AG10803 (cell line): ENCODE measurements around the gene N4BP3.

ENCODE experiments used
- DNase-seq: peaks from one replicate; pipeline ENCODE4 v3.0.0; 2010; ENCODE audit warnings: low read depth
- H3K4me3 ChIP-seq: 2 replicates; pipeline ENCODE4 v1.5.1; 2011; ENCODE audit warnings: mild to moderate bottlenecking, low read length, control low read depth
- TF ChIP-seq, protein P1 (sequence below): conservative IDR thresholded peaks from 2 replicates; pipeline ENCODE4 v1.5.1; 2011; ENCODE audit warnings: mild to moderate bottlenecking, low read length, control low read depth, inconsistent platforms

N4BP3 gene, protein sequence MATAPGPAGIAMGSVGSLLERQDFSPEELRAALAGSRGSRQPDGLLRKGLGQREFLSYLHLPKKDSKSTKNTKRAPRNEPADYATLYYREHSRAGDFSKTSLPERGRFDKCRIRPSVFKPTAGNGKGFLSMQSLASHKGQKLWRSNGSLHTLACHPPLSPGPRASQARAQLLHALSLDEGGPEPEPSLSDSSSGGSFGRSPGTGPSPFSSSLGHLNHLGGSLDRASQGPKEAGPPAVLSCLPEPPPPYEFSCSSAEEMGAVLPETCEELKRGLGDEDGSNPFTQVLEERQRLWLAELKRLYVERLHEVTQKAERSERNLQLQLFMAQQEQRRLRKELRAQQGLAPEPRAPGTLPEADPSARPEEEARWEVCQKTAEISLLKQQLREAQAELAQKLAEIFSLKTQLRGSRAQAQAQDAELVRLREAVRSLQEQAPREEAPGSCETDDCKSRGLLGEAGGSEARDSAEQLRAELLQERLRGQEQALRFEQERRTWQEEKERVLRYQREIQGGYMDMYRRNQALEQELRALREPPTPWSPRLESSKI

DNA sequence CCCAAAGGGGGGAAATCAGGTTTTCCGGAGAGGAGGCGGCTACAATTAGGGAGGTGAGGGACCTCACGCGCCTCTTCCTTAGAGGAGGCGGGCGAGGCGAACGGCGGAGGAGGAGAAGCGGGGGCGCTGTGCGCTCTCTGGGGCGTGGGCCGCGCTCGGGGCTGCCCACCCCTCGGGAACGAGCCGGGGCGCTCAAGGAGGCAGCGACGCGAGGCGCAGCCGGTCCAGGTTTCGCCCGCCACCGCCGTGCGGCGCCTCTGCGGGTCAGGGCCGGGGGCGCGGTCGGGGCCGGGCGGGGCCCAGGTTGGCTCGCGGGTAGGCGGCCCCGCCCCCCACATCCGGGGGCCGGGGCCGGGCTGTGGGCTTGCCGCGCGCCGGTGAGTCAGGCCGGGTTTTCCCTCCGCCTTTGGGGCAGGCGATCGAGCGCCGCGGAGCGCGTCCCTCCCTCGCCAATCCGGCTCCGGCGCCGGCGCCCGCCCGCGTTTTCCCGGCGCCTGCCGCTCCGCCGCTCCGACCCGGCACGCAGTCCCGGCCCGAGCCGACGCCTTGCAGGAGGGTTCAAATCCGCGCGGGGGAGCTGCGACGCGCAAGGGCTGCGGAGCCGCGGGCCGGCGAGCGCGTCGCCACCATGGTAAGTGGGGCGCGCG lies at the start of gene N4BP3:
Gene N4BP3 (plus strand): TSS at position 392 of the 647 bp plus-strand sequence. CDS start 6,052 bp downstream, outside the sequence.
- TF ChIP-seq, protein P1, sequence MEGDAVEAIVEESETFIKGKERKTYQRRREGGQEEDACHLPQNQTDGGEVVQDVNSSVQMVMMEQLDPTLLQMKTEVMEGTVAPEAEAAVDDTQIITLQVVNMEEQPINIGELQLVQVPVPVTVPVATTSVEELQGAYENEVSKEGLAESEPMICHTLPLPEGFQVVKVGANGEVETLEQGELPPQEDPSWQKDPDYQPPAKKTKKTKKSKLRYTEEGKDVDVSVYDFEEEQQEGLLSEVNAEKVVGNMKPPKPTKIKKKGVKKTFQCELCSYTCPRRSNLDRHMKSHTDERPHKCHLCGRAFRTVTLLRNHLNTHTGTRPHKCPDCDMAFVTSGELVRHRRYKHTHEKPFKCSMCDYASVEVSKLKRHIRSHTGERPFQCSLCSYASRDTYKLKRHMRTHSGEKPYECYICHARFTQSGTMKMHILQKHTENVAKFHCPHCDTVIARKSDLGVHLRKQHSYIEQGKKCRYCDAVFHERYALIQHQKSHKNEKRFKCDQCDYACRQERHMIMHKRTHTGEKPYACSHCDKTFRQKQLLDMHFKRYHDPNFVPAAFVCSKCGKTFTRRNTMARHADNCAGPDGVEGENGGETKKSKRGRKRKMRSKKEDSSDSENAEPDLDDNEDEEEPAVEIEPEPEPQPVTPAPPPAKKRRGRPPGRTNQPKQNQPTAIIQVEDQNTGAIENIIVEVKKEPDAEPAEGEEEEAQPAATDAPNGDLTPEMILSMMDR: no peak
- H3K4me3 ChIP-seq: peak within 1 kb of the TSS; percentile 12; the same call in 1 of the 2 replicates
- DNase-seq: peak; percentile 20

- TF ChIP-seq, protein P1: no peak
- H3K4me3 ChIP-seq: no peak overlapping the region
- DNase-seq: no peak
These were observed 45.6 kb upstream of the N4BP3 start for GRCh38 chr5:178067755-178068154.

GRCh38 chr5:178068293-178068692 lies 45.0 kb upstream of the N4BP3 start:
- no peak overlapping the region for H3K4me3 ChIP-seq
- no peak for DNase-seq
- TF ChIP-seq, protein P1: no peak

DNA sequence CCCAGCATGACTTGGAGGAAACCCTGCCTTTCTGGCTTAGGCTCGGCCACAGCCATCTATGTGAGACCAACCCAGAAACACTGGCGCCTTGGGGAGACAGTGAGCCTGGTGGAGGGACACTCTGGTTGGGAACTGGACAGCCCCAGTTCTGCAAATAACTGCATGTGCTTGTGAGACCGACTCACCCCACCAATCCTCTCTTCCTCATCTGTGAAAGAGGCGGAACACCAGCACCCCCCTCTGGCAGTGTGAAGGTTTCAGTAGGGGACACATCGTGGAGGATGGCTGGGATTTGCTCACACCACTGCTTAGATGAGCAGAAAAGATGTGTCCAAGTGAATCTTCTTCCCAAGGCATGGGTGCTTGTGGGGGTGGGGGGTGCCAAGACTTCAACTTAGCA lies 43.4 kb upstream of the N4BP3 start:
- no peak for DNase-seq
- no peak overlapping the region for H3K4me3 ChIP-seq
- TF ChIP-seq, protein P1: peak; percentile 31

DNA sequence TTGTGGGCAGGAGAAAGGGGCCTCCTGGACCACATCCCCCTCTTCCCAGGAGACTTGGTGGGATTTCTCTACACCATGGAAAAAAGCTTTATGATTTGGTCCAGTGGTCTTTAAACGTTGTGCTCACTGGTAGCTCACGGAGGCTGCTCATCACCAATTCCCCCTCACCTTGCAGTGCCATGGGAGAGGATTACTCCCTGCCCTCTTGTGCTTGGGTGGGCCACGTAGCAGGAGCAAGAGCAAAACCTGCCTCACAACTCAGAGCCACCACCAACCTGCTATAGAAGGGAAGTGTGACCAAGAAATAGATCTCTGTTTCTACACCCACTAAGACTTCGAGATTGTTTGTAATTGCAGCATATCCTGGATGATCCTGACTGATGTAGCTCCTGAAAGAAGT lies 42.2 kb upstream of the N4BP3 start:
- TF ChIP-seq, protein P1: no peak
- DNase-seq: no peak
- H3K4me3 ChIP-seq: no peak overlapping the region

DNA sequence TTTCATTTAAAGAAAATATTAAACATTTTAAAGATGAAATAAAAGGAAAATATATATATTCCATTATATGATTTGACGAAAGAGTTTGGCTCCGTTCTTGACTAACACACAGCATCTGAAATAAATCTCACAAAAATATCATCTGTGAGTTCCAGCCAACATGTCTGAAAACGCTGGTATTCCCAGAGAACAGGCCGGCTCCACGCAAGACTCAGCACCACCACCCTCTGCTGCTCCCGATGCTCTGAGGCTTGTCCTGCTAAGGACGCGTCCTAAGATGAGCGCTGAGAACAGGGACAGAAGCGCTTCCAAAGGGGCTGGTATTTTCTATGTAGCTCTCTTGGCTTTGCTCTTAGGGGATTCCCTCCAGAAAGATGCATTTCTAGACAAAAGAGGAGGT lies 40.6 kb upstream of the N4BP3 start:
- no peak for DNase-seq
- TF ChIP-seq, protein P1: no peak
- no peak overlapping the region for H3K4me3 ChIP-seq
